Measurements from ENCODE around the gene CCP110.

DNA sequence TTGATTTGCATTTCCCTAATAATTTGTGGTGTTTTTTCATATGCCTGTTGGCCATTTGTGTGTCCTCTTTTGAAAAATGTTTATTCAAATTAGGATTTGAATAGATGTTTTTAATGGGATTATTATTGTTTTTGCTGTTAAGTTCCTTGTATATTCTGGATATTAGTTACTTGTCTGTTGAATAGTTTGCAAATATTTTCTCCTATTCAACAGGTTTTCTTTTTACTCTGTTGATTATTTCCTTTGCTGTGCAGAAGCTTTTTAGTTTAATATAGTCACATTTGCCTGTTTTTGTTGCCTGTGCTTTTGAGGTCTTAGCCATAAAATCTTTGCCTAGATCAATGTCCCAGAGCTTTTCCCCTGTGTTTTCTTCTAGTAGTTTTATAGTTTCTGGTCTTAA is 11.4 kb upstream of the CCP110 start:
- TF ChIP-seq, protein P1, sequence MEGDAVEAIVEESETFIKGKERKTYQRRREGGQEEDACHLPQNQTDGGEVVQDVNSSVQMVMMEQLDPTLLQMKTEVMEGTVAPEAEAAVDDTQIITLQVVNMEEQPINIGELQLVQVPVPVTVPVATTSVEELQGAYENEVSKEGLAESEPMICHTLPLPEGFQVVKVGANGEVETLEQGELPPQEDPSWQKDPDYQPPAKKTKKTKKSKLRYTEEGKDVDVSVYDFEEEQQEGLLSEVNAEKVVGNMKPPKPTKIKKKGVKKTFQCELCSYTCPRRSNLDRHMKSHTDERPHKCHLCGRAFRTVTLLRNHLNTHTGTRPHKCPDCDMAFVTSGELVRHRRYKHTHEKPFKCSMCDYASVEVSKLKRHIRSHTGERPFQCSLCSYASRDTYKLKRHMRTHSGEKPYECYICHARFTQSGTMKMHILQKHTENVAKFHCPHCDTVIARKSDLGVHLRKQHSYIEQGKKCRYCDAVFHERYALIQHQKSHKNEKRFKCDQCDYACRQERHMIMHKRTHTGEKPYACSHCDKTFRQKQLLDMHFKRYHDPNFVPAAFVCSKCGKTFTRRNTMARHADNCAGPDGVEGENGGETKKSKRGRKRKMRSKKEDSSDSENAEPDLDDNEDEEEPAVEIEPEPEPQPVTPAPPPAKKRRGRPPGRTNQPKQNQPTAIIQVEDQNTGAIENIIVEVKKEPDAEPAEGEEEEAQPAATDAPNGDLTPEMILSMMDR (IDR thresholded peaks at IDR 0.05), result no peak
- no peak for TF ChIP-seq POLR2A (IDR thresholded peaks at IDR 0.05)

All from body of pancreas (tissue), 4 donors.